GM12891 (cell line): ENCODE results near the gene WTAP.
"Not testable (repeated sequence)": the region's sequence is repeated elsewhere in the genome, so short reads cannot be mapped to it uniquely, and the experiment has no call there.

Source experiments
- DNase-seq: peaks from one replicate; pipeline ENCODE4 v3.0.0; 2011; ENCODE audit warnings: low spot score; ENCODE audit not compliant: insufficient read length
- FAIRE-seq: peaks from 2 replicates; lab custom pipeline; 2011; peaks lifted over from hg19 to GRCh38; lab: Jason Lieb, UNC
- PAX5 ChIP-seq: IDR thresholded peaks from 2 replicates; pipeline ENCODE4 v1.6.1; 2011; ENCODE audit warnings: low read length, moderate library complexity, mild to moderate bottlenecking; ENCODE audit not compliant: insufficient read depth, severe bottlenecking
- POLR2A ChIP-seq: IDR thresholded peaks from 2 replicates; pipeline ENCODE4 v1.6.1; 2011; ENCODE audit warnings: low read depth, low read length, control low read depth
- POLR2AphosphoS5 ChIP-seq: IDR thresholded peaks from 2 replicates; pipeline ENCODE4 v1.6.1; 2011; ENCODE audit warnings: low read depth, low read length, control low read depth
- POU2F2 ChIP-seq: IDR thresholded peaks from 2 replicates; pipeline ENCODE4 v1.6.1; 2011; ENCODE audit warnings: low read depth, mild to moderate bottlenecking, control low read depth, low read length, moderate library complexity
- SPI1 ChIP-seq: IDR thresholded peaks from 2 replicates; pipeline ENCODE4 v1.6.1; 2011; ENCODE audit warnings: low read depth, low read length, control low read depth
- TAF1 ChIP-seq: IDR thresholded peaks from 2 replicates; pipeline ENCODE4 v1.6.1; 2011; ENCODE audit warnings: low read depth, low read length, control low read depth

WTAP gene

GRCh38 chr6:159727717-159728445 is 575 bp downstream of the WTAP start:
- TF ChIP-seq POU2F2 = no peak
- TF ChIP-seq POLR2A = no peak
- no peak for TF ChIP-seq SPI1
- no peak for TF ChIP-seq TAF1
- no peak for TF ChIP-seq PAX5
- TF ChIP-seq POLR2AphosphoS5 = no peak
- DNase-seq (peak; percentile 38), FAIRE-seq (peak; percentile 47)

GRCh38 chr6:159728531-159728964 is 1.2 kb downstream of the WTAP start:
- TF ChIP-seq POU2F2 = no peak
- no peak for TF ChIP-seq TAF1
- no peak for TF ChIP-seq POLR2AphosphoS5
- no peak for TF ChIP-seq SPI1
- no peak for TF ChIP-seq POLR2A
- no peak for TF ChIP-seq PAX5
- no peak for FAIRE-seq
- no peak for DNase-seq

- FAIRE-seq = peak; percentile 81
- DNase-seq = peak; percentile 8
- TF ChIP-seq SPI1 (peak; percentile 90), TAF1 (no peak)
These were observed 2.5 kb downstream of the WTAP start for GRCh38 chr6:159729598-159730331.

- TF ChIP-seq SPI1 (no peak), TAF1 (no peak), POU2F2 (no peak), POLR2AphosphoS5 (no peak), PAX5 (no peak), POLR2A (no peak)
- FAIRE-seq (peak; percentile 54), DNase-seq (no peak)
These were observed 3.0 kb downstream of the WTAP start for GRCh38 chr6:159730332-159730676.

- DNase-seq, FAIRE-seq: not testable (repeated sequence)
These were observed 5.2 kb downstream of the WTAP start for GRCh38 chr6:159732550-159732949.

- not testable (repeated sequence) for FAIRE-seq, DNase-seq
These were observed 6.1 kb downstream of the WTAP start for GRCh38 chr6:159733395-159733794.

- FAIRE-seq (no peak), DNase-seq (no peak)
- TF ChIP-seq TAF1 = no peak
- TF ChIP-seq SPI1 = no peak
- no peak for TF ChIP-seq POLR2AphosphoS5
- TF ChIP-seq POU2F2 = no peak
These were observed 9.6 kb downstream of the WTAP start for GRCh38 chr6:159736908-159737307.

- DNase-seq (no peak), FAIRE-seq (no peak)
- TF ChIP-seq POU2F2 (no peak), POLR2A (no peak), PAX5 (no peak), POLR2AphosphoS5 (no peak), SPI1 (no peak), TAF1 (no peak)
These were observed 12.0 kb downstream of the WTAP start for GRCh38 chr6:159739341-159739740.

- FAIRE-seq (no peak), DNase-seq (no peak)
- no peak for TF ChIP-seq POU2F2
- no peak for TF ChIP-seq POLR2AphosphoS5
- no peak for TF ChIP-seq PAX5
These were observed 14.9 kb downstream of the WTAP start for GRCh38 chr6:159742165-159742564.

GRCh38 chr6:159745081-159745480 is 17.8 kb downstream of the WTAP start:
- DNase-seq = no peak
- TF ChIP-seq TAF1 (no peak), POLR2A (no peak), SPI1 (no peak), POLR2AphosphoS5 (no peak), POU2F2 (no peak)
- FAIRE-seq = no peak
